Stimulated activated CD4-positive, alpha-beta T cell treated with anti-CD3 and anti-CD28 coated beads, Interleukin-2, amount 100 ng/mL, for 24 hours (primary cell): Measurements from ENCODE around the gene DDX28.
"Not testable (repeated sequence)": the region's sequence is repeated elsewhere in the genome, so short reads cannot be mapped to it uniquely, and the experiment has no call there.

Experiments used
- DNase-seq, 2 donors: peaks; one replicate each; pipeline ENCODE4 v3.0.0-alpha.2; 2020

Gene DDX28

DNA sequence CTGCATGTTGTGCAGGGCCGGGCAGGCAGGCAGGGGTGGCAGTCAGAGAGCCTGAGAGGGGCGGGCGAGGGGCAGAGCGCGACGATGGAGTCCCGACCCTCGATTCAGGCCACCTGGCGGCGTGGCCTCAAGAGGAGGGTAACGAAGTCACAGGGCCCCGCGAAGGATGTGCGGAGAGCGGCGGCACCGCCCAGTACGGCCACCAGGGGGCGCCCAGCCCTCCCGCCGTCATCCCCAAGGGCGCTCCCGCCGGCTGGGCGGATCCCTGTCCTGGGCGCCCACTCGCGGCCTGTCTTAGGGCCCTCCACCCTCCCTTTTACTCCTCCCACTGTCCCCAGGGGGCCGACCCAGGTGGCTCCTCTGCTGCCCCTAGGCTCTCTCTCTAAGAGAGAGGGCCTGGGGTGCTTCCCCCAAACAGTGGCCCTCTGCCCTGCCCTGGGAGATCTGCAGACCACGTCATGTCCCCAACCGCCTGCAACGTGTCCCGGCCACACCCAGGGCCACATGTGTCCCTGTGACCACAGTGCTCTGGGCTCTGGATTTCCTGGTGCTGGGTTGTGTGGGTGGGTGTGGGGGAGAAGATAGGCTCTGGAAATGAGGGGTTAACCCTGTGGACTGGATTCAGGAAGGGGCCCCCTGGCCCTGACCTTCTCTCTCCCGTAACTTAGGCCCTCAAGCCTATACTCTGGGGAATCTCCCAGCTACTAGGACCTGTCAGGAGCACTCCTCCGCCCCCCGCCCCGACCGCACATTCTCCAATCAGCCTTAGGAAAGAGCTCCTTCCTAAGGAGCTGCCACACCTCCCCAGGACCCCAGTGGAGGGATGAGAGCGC lies 29.6 kb downstream of the DDX28 start:
- DNase-seq = peak; percentile 85 to 89

GRCh38 chr16:67992661-67993206 lies 30.3 kb downstream of the DDX28 start:
- DNase-seq = no peak

- no peak for DNase-seq
Observed at GRCh38 chr16:67990018-67990386, 33.0 kb downstream of the DDX28 start.

DNA sequence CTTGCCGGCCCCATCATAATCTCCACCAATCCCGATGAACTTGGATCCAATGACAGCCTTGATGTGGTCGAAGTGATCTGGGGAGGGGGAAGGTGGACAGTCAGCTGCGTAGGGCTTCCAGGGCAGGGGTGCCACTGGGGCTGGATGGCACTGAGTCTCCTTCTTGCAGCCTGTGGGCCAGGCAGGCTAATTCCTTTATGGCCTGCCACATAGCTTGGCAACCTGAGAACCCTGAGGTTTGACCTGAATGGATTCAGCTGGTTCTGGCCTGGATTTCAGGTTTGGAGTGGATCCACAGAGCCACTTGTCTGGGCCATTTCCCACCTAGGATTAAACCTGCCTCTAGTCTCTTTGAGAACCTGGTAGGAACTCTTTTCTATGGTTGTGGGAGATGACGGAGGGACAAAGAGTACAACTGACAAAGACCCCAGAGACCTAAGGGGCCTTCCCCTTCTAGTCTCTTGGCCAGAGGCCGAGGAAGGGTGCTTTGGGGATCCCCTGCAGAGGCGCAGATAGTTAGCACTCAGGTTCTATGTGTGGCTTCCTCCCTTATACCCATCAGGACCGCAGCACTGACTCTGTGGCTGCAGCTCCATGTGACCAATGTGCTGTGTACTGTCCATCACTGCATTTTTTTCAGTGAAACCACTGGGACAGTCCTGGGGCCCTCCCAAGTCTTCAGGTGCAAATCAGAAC lies 33.6 kb downstream of the DDX28 start:
- no peak for DNase-seq

DNA sequence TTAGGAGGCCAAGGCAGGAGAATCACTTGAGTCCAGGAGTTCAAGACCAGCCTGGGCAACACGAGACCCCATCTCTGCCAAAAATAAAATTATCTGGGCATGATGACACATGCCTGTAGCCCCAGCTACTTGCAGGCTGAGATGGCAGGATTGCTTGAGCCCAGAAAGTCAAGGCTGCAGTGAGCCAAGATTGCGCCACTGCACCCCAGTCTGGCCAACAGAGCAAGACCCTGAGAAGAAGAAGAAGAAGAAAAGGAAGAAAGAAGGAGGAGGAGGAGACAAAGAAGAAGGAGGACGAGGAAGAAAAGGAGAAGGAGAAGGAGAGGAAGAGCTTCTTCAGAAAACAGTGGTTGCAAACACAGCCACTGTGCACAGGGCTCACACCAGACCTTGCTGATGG lies 34.4 kb downstream of the DDX28 start:
- no peak for DNase-seq

DNA sequence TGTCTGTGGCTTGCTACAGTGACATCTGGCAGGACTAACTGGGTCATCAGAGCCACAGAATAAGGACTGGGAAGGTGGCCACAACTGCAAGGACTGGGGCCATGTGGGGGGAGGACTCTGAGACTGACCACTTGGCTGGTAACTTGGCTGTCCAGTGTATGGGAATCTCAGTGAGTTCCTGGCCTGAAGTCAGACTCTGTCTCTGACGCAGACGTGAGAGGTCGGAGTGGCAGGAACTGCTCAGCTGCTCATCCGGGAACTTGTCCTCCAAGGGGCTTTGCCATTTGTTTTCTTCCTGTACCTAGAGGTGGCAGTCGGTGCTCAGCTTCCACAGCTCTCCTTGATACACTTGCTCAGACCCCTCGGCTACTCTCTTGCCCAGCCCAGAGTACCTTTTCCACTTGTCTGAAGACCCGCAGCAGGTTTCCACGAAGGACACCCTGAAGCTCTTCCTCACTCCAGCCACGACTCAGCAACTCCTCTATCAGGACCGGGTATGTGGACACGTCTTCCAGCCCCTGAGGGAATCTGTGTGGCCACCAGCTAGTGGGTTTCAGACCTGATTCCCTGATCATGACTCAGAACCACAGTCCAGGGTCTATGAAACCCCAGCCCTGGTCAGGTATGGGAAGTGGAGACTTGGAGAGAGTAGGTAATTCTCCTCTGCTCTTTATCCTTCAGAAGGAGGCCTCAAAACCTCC lies 35.4 kb downstream of the DDX28 start:
- DNase-seq = no peak

GRCh38 chr16:67986949-67987348 lies 36.1 kb downstream of the DDX28 start:
- DNase-seq = no peak

GRCh38 chr16:67982011-67982696 lies 40.9 kb downstream of the DDX28 start:
- no peak for DNase-seq

- no peak for DNase-seq
Observed at GRCh38 chr16:67979955-67980678, 42.9 kb downstream of the DDX28 start, which contains the start of gene DPEP3. DPEP3 (minus strand) TSS chr16:67980499; CDS start chr16:67980380, 119 bp downstream.

GRCh38 chr16:67977469-67978227 lies 45.4 kb downstream of the DDX28 start:
- no peak for DNase-seq

- no peak for DNase-seq
Observed at GRCh38 chr16:67977005-67977404, 46.0 kb downstream of the DDX28 start.

DNA sequence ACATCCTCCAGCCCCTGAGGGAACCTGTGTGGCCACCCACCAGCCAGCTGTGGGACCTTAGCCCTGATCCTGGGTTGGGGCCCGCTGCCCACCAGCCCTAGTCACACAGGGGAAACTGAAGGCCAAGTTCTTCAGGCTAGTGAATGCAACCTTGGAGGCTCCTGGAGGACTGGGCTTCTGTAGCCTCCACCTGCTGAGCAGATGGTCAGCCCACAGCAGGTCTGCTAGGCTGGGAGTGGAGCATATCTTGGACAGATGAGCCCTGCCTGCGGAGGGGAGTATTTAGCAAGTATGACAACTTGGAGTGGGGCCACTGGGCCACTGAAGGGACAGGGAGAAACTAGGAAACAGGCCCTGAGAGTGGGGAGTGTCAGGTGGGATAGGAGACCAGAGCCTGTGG lies 46.8 kb downstream of the DDX28 start:
- DNase-seq = no peak

GRCh38 chr16:67975321-67976105 lies 47.5 kb downstream of the DDX28 start:
- DNase-seq = no peak

GRCh38 chr16:67972285-67972684 lies 50.7 kb downstream of the DDX28 start:
- DNase-seq = not testable (repeated sequence)

DNA sequence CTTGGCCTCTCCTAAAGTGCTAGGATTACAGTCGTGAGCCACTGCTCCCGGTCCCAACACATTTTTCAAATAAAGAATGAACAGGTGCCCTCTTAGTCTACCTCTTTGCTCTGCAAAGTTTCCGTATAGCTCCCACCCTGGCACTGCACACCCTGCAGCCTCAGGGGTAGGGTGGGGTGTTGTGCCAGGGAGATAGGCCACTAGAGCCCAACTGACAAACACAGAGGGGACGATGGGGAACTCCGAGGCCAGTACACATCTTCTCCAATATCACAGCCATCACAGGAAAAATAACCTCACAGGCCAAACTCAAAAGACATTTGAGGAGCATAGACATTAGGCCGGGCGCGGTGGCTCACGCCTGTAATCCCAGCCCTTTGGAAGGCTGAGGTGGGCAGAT lies 51.9 kb downstream of the DDX28 start:
- DNase-seq = no peak
